ENCODE data around the gene ARL8A. TPM values are rescaled to one million over a fixed set of nuclear protein-coding genes. Genes with fewer than 3 reads are reported as not detected.

ARL8A gene
- total RNA-seq, 6 donors from 2014 or later: 65.7 to 96.3 (median 88.4) TPM

GRCh38 chr1:202127061-202127460, 17.5 kb downstream of the ARL8A start:
- ATAC-seq (ENCODE audit: low FRiP score in 2 of 2): no peak
- Histone ChIP-seq H3K4me3 (no peak overlapping the region), H3K36me3 (peaks cover 0 to 1% (median 0%) of the 10 kb centered on the region in 4 donors), H3K27me3 (no peaks in the 10 kb centered on the region), H3K9me3 (no peaks in the 10 kb centered on the region), H3K27ac (no peak overlapping the region), H3K4me1 (peaks cover 8 to 21% (median 12%) of the 10 kb centered on the region in 4 donors)
- WGBS, 2 donors: 74 to 82% methylated on average over 6 of the region's 6 CpGs
- DNase-seq: no peak
- no peak for TF ChIP-seq POLR2AphosphoS5 (IDR thresholded peaks at IDR 0.05)
- no peak for TF ChIP-seq CTCF (IDR thresholded peaks at IDR 0.05)
- TF ChIP-seq POLR2A (IDR thresholded peaks at IDR 0.05): no peak
- no peak for TF ChIP-seq EP300 (IDR thresholded peaks at IDR 0.05)

- H3K9me3 ChIP-seq: no peaks in the 10 kb centered on the region
- 19 to 34% methylated on average over 3 to 8 of the region's 9 CpGs for WGBS, 2 donors
- no peaks in the 10 kb centered on the region for H3K27me3 ChIP-seq
- DNase-seq: no peak
- no peak for ATAC-seq (ENCODE audit: low FRiP score in 2 of 2)
- H3K36me3 ChIP-seq: no peaks in the 10 kb centered on the region
- no peak overlapping the region for H3K27ac ChIP-seq
- peaks cover 1 to 15% (median 5%) of the 10 kb centered on the region in 4 donors for H3K4me1 ChIP-seq
- no peak overlapping the region for H3K4me3 ChIP-seq
- TF ChIP-seq POLR2A (IDR thresholded peaks at IDR 0.05): no peak
- TF ChIP-seq CTCF (IDR thresholded peaks at IDR 0.05): no peak
Measured at GRCh38 chr1:202126426-202126825, 18.1 kb downstream of the ARL8A start.

- Histone ChIP-seq H3K27ac (no peak overlapping the region), H3K9me3 (no peaks in the 10 kb centered on the region), H3K27me3 (no peaks in the 10 kb centered on the region), H3K36me3 (no peaks in the 10 kb centered on the region), H3K4me3 (no peak overlapping the region), H3K4me1 (peaks cover 0 to 6% (median 2%) of the 10 kb centered on the region in 4 donors)
- WGBS, 2 donors: 94 to 97% methylated on average over 8 of the region's 8 CpGs
- TF ChIP-seq EP300 (IDR thresholded peaks at IDR 0.05): no peak
- TF ChIP-seq CTCF (IDR thresholded peaks at IDR 0.05): no peak
- no peak for TF ChIP-seq POLR2AphosphoS5 (IDR thresholded peaks at IDR 0.05)
- TF ChIP-seq POLR2A (IDR thresholded peaks at IDR 0.05): no peak
- ATAC-seq (ENCODE audit: low FRiP score in 2 of 2) (no peak), DNase-seq (no peak)
Measured at GRCh38 chr1:202125611-202126010, 18.9 kb downstream of the ARL8A start.

- Histone ChIP-seq H3K9me3 (no peaks in the 10 kb centered on the region), H3K36me3 (no peaks in the 10 kb centered on the region), H3K4me1 (peaks cover 0 to 4% (median 1%) of the 10 kb centered on the region in 4 donors), H3K27ac (no peak overlapping the region), H3K27me3 (no peaks in the 10 kb centered on the region), H3K4me3 (no peak overlapping the region)
- ATAC-seq (ENCODE audit: low FRiP score in 2 of 2) (no peak), DNase-seq (no peak)
- WGBS, 2 donors: 83 to 87% methylated on average over 7 of the region's 7 CpGs
- TF ChIP-seq CTCF (IDR thresholded peaks at IDR 0.05): no peak
- no peak for TF ChIP-seq EP300 (IDR thresholded peaks at IDR 0.05)
- TF ChIP-seq POLR2A (IDR thresholded peaks at IDR 0.05): no peak
- TF ChIP-seq POLR2AphosphoS5 (IDR thresholded peaks at IDR 0.05): no peak
Measured at GRCh38 chr1:202124142-202124541, 20.4 kb downstream of the ARL8A start.

- H3K27ac ChIP-seq: no peak overlapping the region
- WGBS, 2 donors: 70 to 88% methylated on average over 6 to 10 of the region's 10 CpGs
Measured at GRCh38 chr1:202123336-202123813, 21.2 kb downstream of the ARL8A start.

More at GRCh38 chr1:202123336-202123813, 21.2 kb downstream of the ARL8A start:
- DNase-seq (no peak), ATAC-seq (ENCODE audit: low FRiP score in 2 of 2) (no peak)
- H3K36me3 ChIP-seq: no peaks in the 10 kb centered on the region
- H3K4me3 ChIP-seq: no peak overlapping the region
- H3K9me3 ChIP-seq: no peaks in the 10 kb centered on the region
- H3K27me3 ChIP-seq: no peaks in the 10 kb centered on the region
- no peak for TF ChIP-seq CTCF (IDR thresholded peaks at IDR 0.05)
- TF ChIP-seq POLR2A (IDR thresholded peaks at IDR 0.05): no peak
- no peak for TF ChIP-seq EP300 (IDR thresholded peaks at IDR 0.05)
- no peak for TF ChIP-seq POLR2AphosphoS5 (IDR thresholded peaks at IDR 0.05)
- H3K4me1 ChIP-seq: peaks cover 0 to 4% (median 1%) of the 10 kb centered on the region in 4 donors

All from upper lobe of left lung (tissue), 6 donors.